ENCODE results near the gene TRIP6. TPM values are rescaled to one million over a fixed set of nuclear protein-coding genes. Genes with fewer than 3 reads are reported as not detected.

TRIP6 gene
- total RNA-seq, 3 donors from 2014 or later (not counting 1 experiment from before 2014, with no cell fraction given): 1.1 to 3.5 (median 1.5) TPM

DNA sequence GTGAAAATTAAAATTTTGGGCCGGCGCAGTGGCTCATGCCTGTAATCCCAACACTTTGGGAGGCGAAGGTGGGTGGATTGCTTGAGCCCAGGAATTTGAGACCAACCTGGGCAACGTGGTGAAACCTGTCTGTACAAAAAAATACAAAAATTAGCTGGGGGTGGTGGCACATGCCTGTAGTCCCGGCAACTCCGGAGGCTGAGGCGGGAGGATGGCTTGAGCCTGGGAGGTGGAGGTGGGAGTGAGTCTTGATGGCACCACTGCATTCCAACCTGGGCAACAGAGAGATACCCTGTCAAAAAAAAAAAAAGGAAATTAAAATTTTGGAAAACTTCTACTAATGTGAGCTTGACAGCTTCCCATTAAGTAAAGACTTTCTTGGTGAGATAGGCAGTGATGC, 10.8 kb downstream of the TRIP6 start:
- TF ChIP-seq, protein P1, sequence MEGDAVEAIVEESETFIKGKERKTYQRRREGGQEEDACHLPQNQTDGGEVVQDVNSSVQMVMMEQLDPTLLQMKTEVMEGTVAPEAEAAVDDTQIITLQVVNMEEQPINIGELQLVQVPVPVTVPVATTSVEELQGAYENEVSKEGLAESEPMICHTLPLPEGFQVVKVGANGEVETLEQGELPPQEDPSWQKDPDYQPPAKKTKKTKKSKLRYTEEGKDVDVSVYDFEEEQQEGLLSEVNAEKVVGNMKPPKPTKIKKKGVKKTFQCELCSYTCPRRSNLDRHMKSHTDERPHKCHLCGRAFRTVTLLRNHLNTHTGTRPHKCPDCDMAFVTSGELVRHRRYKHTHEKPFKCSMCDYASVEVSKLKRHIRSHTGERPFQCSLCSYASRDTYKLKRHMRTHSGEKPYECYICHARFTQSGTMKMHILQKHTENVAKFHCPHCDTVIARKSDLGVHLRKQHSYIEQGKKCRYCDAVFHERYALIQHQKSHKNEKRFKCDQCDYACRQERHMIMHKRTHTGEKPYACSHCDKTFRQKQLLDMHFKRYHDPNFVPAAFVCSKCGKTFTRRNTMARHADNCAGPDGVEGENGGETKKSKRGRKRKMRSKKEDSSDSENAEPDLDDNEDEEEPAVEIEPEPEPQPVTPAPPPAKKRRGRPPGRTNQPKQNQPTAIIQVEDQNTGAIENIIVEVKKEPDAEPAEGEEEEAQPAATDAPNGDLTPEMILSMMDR (IDR thresholded peaks at IDR 0.05): no peak
- Mint-ChIP-seq H3K27ac (peak overlapping the region in 1 of 2 donors; percentile 48), H3K27me3 (ENCODE audit: low read depth in 2 of 2) (no peaks in the 10 kb centered on the region), H3K4me3 (no peak overlapping the region), H3K9me3 (peaks cover 0 to 2% of the 10 kb centered on the region in 2 donors), H3K36me3 (no peaks in the 10 kb centered on the region), H3K4me1 (peaks cover 46 to 54% of the 10 kb centered on the region in 2 donors)
- WGBS (ENCODE audit: insufficient coverage): 79% methylated on average over 7 of the region's 7 CpGs
- intact Hi-C loops (cut with micrococcal nuclease): no loop called here
- no peaks in the 10 kb centered on the region for H3K27me3 ChIP-seq (ENCODE audit: control insufficient read depth, insufficient read depth, low read length)
- no peak overlapping the region for H3K4me3 ChIP-seq (ENCODE audit: low read length)
- no peak overlapping the region for H3K27ac ChIP-seq (ENCODE audit: low read length)
- no peaks in the 10 kb centered on the region for H3K9me3 ChIP-seq (ENCODE audit: control insufficient read depth, insufficient read depth, low read length)
- peaks cover 28% of the 10 kb centered on the region for H3K4me1 ChIP-seq (ENCODE audit: control insufficient read depth, insufficient read depth, low read length)
- no peak for ATAC-seq
- no peak for DNase-seq
- peaks cover 34% of the 10 kb centered on the region for H3K36me3 ChIP-seq (ENCODE audit: control insufficient read depth, insufficient read depth, low read length)

DNA sequence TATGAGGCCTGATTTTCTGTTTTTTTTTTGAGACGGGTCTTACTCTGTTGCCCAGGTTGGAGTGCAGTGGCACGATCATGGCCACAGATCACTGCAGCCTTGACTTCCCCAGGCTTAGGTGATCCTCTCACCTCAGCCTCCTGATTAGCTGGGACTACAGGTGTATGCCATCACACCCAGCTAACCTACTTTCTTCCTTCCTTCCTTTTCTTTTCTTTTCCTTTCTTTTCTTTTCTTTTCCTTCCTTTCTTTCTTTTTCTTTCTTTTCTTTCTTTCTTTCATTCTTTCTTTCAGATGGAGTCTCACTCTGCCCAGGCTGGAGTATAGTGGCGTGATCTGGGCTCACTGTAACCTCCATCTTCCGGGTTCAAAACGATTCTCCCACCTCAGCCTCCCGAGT, 11.5 kb downstream of the TRIP6 start:
- ATAC-seq (no peak), DNase-seq (no peak)
- Mint-ChIP-seq H3K36me3 (no peaks in the 10 kb centered on the region), H3K9me3 (peaks cover 0 to 2% of the 10 kb centered on the region in 2 donors), H3K27me3 (ENCODE audit: low read depth in 2 of 2) (no peaks in the 10 kb centered on the region), H3K27ac (peak overlapping the region in 1 of 2 donors; percentile 24), H3K4me1 (peaks cover 53 to 54% of the 10 kb centered on the region in 2 donors), H3K4me3 (no peak overlapping the region)
- TF ChIP-seq, protein P1 (IDR thresholded peaks at IDR 0.05): no peak
- Histone ChIP-seq H3K4me3 (ENCODE audit: low read length) (no peak overlapping the region), H3K27me3 (ENCODE audit: control insufficient read depth, insufficient read depth, low read length) (no peaks in the 10 kb centered on the region), H3K9me3 (ENCODE audit: control insufficient read depth, insufficient read depth, low read length) (no peaks in the 10 kb centered on the region), H3K4me1 (ENCODE audit: control insufficient read depth, insufficient read depth, low read length) (peaks cover 28% of the 10 kb centered on the region), H3K36me3 (ENCODE audit: control insufficient read depth, insufficient read depth, low read length) (peaks cover 41% of the 10 kb centered on the region), H3K27ac (ENCODE audit: low read length) (no peak overlapping the region)
- intact Hi-C loops (cut with micrococcal nuclease): no loop called here
- WGBS (ENCODE audit: insufficient coverage): 94% methylated on average over 6 of the region's 6 CpGs

DNA sequence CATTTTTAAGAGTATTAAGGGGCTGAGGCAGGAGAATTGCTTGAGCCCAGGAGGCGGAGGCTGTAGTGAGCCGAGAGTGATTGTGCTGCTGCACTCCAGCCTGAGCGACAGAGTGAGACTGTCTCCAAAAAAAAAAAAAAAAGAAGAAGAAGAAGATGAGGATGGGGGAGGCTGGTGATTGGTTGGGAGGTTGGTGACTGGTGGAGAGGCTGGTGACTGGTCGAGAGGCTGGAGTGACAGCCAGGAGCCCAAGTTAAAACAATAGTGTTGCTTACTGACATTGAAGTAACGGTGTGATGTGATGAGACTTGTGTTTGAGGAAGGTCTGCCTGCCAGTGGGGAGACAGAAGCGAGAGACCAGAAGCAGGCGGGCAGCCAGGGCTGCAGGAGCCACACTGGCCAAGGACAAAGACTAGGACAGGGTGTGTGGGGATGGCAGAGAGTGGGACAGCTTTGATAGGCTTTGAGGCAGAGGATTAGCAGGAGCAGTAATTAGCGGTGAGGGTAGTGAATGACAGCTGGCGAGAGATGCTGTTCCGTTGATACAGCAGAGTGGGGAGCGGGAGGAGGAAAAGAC, 12.6 kb downstream of the TRIP6 start:
- no peak overlapping the region for H3K4me3 Mint-ChIP-seq
- H3K9me3 Mint-ChIP-seq: peaks cover 0 to 1% of the 10 kb centered on the region in 2 donors
- TF ChIP-seq, protein P1 (IDR thresholded peaks at IDR 0.05): no peak
- H3K27me3 Mint-ChIP-seq (ENCODE audit: low read depth in 2 of 2): no peaks in the 10 kb centered on the region
- Histone ChIP-seq H3K4me3 (ENCODE audit: low read length) (no peak overlapping the region), H3K27ac (ENCODE audit: low read length) (no peak overlapping the region), H3K36me3 (ENCODE audit: control insufficient read depth, insufficient read depth, low read length) (peaks cover 52% of the 10 kb centered on the region), H3K27me3 (ENCODE audit: control insufficient read depth, insufficient read depth, low read length) (no peaks in the 10 kb centered on the region), H3K9me3 (ENCODE audit: control insufficient read depth, insufficient read depth, low read length) (no peaks in the 10 kb centered on the region), H3K4me1 (ENCODE audit: control insufficient read depth, insufficient read depth, low read length) (peaks cover 18% of the 10 kb centered on the region)
- peak overlapping the region in 1 of 2 donors; percentile 24 for H3K27ac Mint-ChIP-seq
- intact Hi-C loops (cut with micrococcal nuclease): no loop called here
- H3K36me3 Mint-ChIP-seq: no peaks in the 10 kb centered on the region
- no peak for ATAC-seq
- no peak for DNase-seq
- H3K4me1 Mint-ChIP-seq: peaks cover 47 to 49% of the 10 kb centered on the region in 2 donors
- WGBS (ENCODE audit: insufficient coverage): 85% methylated on average over 11 of the region's 11 CpGs

DNA sequence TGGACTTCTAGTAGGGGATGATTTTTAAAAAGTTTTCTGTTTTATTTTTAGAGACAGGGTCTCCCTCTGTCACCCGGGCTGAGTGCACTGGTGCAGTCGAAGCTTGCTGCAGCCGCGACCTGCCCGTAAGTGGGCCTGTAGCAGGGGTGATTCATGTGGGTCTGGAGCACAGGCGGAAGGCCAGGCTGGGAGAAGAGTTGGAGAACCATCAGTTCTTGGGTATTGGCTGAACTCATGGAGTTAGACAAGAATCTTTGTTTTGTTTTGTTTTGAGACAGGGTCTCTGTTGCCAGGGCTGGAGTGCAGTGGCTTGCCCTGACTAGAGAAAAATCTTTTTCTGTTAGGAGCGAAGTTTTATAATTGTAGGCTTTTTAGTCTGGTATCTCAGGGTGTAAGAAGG, 13.5 kb downstream of the TRIP6 start:
- Histone ChIP-seq H3K27ac (ENCODE audit: low read length) (no peak overlapping the region), H3K4me1 (ENCODE audit: control insufficient read depth, insufficient read depth, low read length) (peaks cover 19% of the 10 kb centered on the region), H3K9me3 (ENCODE audit: control insufficient read depth, insufficient read depth, low read length) (no peaks in the 10 kb centered on the region), H3K4me3 (ENCODE audit: low read length) (no peak overlapping the region), H3K27me3 (ENCODE audit: control insufficient read depth, insufficient read depth, low read length) (no peaks in the 10 kb centered on the region), H3K36me3 (ENCODE audit: control insufficient read depth, insufficient read depth, low read length) (peaks cover 60% of the 10 kb centered on the region)
- intact Hi-C loops (cut with micrococcal nuclease): no loop called here
- Mint-ChIP-seq H3K27me3 (ENCODE audit: low read depth in 2 of 2) (no peaks in the 10 kb centered on the region), H3K4me1 (peaks cover 39 to 44% of the 10 kb centered on the region in 2 donors), H3K4me3 (no peak overlapping the region), H3K36me3 (no peaks in the 10 kb centered on the region), H3K9me3 (no peaks in the 10 kb centered on the region), H3K27ac (no peak overlapping the region)
- DNase-seq (no peak), ATAC-seq (no peak)
- TF ChIP-seq, protein P1 (IDR thresholded peaks at IDR 0.05): no peak
- whole genome bisulfite sequencing (ENCODE audit: insufficient coverage): 95% methylated on average over 7 of the region's 7 CpGs
